Islet precursor cell (in vitro differentiated cells): ENCODE data around the gene NFE2L1.
"Not testable (repeated sequence)": the region's sequence is repeated elsewhere in the genome, so short reads cannot be mapped to it uniquely, and the experiment has no call there.

Experiments used
- DNase-seq: peaks from one replicate; pipeline ENCODE4 v3.0.0-alpha.2; 2018

NFE2L1 gene

GRCh38 chr17:48023400-48024148 is 24.6 kb upstream of the NFE2L1 start:
- peak; percentile 92 for DNase-seq

GRCh38 chr17:48024149-48025039 is 23.8 kb upstream of the NFE2L1 start:
- DNase-seq: peak; percentile 86

GRCh38 chr17:48025040-48025903 is 22.9 kb upstream of the NFE2L1 start:
- DNase-seq: peak; percentile 99

- peak; percentile 95 for DNase-seq
Observed at GRCh38 chr17:48025904-48026501, 22.2 kb upstream of the NFE2L1 start.

GRCh38 chr17:48026502-48027321 is 21.4 kb upstream of the NFE2L1 start:
- peak; percentile 98 for DNase-seq

GRCh38 chr17:48027322-48027981 is 20.7 kb upstream of the NFE2L1 start:
- DNase-seq: no peak

- no peak for DNase-seq
Observed at GRCh38 chr17:48028736-48029135, 19.4 kb upstream of the NFE2L1 start.

- DNase-seq: no peak
Observed at GRCh38 chr17:48030531-48030930, 17.6 kb upstream of the NFE2L1 start.

GRCh38 chr17:48031966-48032365 is 16.2 kb upstream of the NFE2L1 start:
- no peak for DNase-seq

GRCh38 chr17:48034734-48035133 is 13.4 kb upstream of the NFE2L1 start:
- not testable (repeated sequence) for DNase-seq

- no peak for DNase-seq
Observed at GRCh38 chr17:48036693-48037035, 11.5 kb upstream of the NFE2L1 start.

- DNase-seq: peak; percentile 75
Observed at GRCh38 chr17:48037036-48037837, 10.9 kb upstream of the NFE2L1 start, which contains the start of gene COPZ2. Gene COPZ2, minus strand, starts transcription at chr17:48037797. Its CDS starts 20 bp downstream, at chr17:48037777.

- no peak for DNase-seq
Observed at GRCh38 chr17:48037838-48038323, 10.3 kb upstream of the NFE2L1 start.

GRCh38 chr17:48038687-48039086 is 9.5 kb upstream of the NFE2L1 start:
- no peak for DNase-seq

- no peak for DNase-seq
Observed at GRCh38 chr17:48043176-48043575, 5.0 kb upstream of the NFE2L1 start.

GRCh38 chr17:48044851-48045250 is 3.3 kb upstream of the NFE2L1 start:
- DNase-seq: no peak

- DNase-seq: peak; percentile 74
Observed at GRCh38 chr17:48045316-48046001, 2.7 kb upstream of the NFE2L1 start.

GRCh38 chr17:48046296-48046695 is 1.9 kb upstream of the NFE2L1 start:
- DNase-seq: no peak

- DNase-seq: no peak
Observed at GRCh38 chr17:48047113-48047740, 932 bp upstream of the NFE2L1 start.
